HepG2 (cell line): ENCODE measurements around the gene CABP2. TPM values are rescaled to one million over a fixed set of nuclear protein-coding genes. Genes with fewer than 3 reads are reported as not detected.

Experiments used
- ATAC-seq: fragments of 200-7000 bp; cut with Tn5 transposase; 3 replicates; pipeline ENCODE4 v1.9.1; 2020; ENCODE audit warnings: mild to moderate bottlenecking, moderate library complexity
- BruUV-seq: library from RNA; stranded (reverse); fragments of 400-500 nt; replicated peaks from 2 replicates; lab custom pipeline; 2021; lab: Mats Ljungman, UMichigan
- CTCF ChIA-PET: fragments of 300-600 bp; formaldehyde crosslinking; extraction: SDS; loops from one replicate; lab custom pipeline; 2021; ENCODE audit warnings: low total read pairs, inconsistent platforms, low intra/inter-chr PET ratio; lab: Yijun Ruan, JAX
- POLR2A ChIA-PET: fragments of 350-600 bp; sonication (Branson Sonifier 250); formaldehyde crosslinking; loops from one replicate; lab custom pipeline; 2020; ENCODE audit warnings: antibody characterized with exemption, inconsistent platforms; lab: Yijun Ruan, JAX
- DNase-seq: peaks from one replicate; pipeline ENCODE4 v3.0.0-alpha.2; 2015; ENCODE audit warnings: low spot score
- FAIRE-seq: peaks from 3 replicates; lab custom pipeline; 2011; peaks lifted over from hg19 to GRCh38; lab: Jason Lieb, UNC
- H2AFZ ChIP-seq: one replicate; pipeline ENCODE4 v1.6.1; 2011; ENCODE audit warnings: low read length, inconsistent platforms
- H3K27ac ChIP-seq: fragments of 300-600 bp; 3 replicates; pipeline ENCODE4 v1.8.0; 2011; ENCODE audit warnings: mixed run types, mild to moderate bottlenecking, mixed read lengths, low read length, inconsistent platforms; ENCODE audit not compliant: insufficient read depth; ENCODE audit errors: extremely low read length
- H3K27me3 ChIP-seq, 2 experiments: fragments of 200-600 bp in 1 of 2; 2 replicates in 1 of 2; 3 replicates in 1 of 2; pipeline versions ENCODE4 v1.6.0 to v1.8.0; 2011; ENCODE audit warnings: low read length in 2 of 2, mild to moderate bottlenecking in 2 of 2, moderate library complexity in 2 of 2, inconsistent platforms in 1 of 2; ENCODE audit not compliant: insufficient read depth in 2 of 2, control insufficient read depth in 1 of 2
- H3K36me3 ChIP-seq, 2 experiments: fragments of 200-600 bp in 1 of 2; replicated peaks in 1 of 2; 2 replicates in 1 of 2; 3 replicates in 1 of 2; pipeline versions ENCODE4 v1.5.1 to v1.8.0; 2011; ENCODE audit warnings: low read length in 2 of 2, inconsistent platforms in 1 of 2; ENCODE audit not compliant: insufficient read depth in 2 of 2, control insufficient read depth in 1 of 2
- H3K4me1 ChIP-seq: 2 replicates; pipeline ENCODE4 v1.5.1; 2012; ENCODE audit warnings: low read length, inconsistent platforms; ENCODE audit not compliant: insufficient read depth
- H3K4me2 ChIP-seq: 2 replicates; pipeline ENCODE4 v1.6.0; 2011; ENCODE audit warnings: low read depth, low read length, inconsistent platforms
- H3K4me3 ChIP-seq, 3 experiments: fragments of 200-600 bp in 1 of 3; sonication (generic), shearing (Covaris generic) in 1 of 3; replicated peaks in 1 of 3; 2 replicates each; pipeline ENCODE4 v1.5.1; 2011 to 2016; ENCODE audit warnings: low read length in 3 of 3, inconsistent platforms in 2 of 3, low read depth in 2 of 3, mild to moderate bottlenecking in 2 of 3, control low read depth in 1 of 3, mixed read lengths in 1 of 3; ENCODE audit not compliant: insufficient read depth in 1 of 3
- H3K79me2 ChIP-seq: one replicate; pipeline ENCODE4 v1.6.1; 2011; ENCODE audit warnings: low read length, inconsistent platforms; ENCODE audit not compliant: insufficient read depth
- H3K9ac ChIP-seq: 2 replicates; pipeline ENCODE4 v1.6.0; 2011; ENCODE audit warnings: mild to moderate bottlenecking, low read depth, low read length, inconsistent platforms; ENCODE audit not compliant: insufficient read depth
- H3K9me3 ChIP-seq: 2 replicates; pipeline ENCODE4 v1.5.1; 2012; ENCODE audit warnings: mild to moderate bottlenecking, low read length
- H4K20me1 ChIP-seq: 2 replicates; pipeline ENCODE4 v1.6.0; 2011; ENCODE audit warnings: inconsistent platforms, mild to moderate bottlenecking, low read length, moderate library complexity; ENCODE audit not compliant: insufficient read depth
- CAMTA2 ChIP-seq: sonication (generic); formaldehyde crosslinking; IDR thresholded peaks from 2 replicates; pipeline ENCODE4 v1.4.0; 2020; ENCODE audit warnings: mild to moderate bottlenecking, missing genetic modification reagents, borderline replicate concordance
- CBX2 ChIP-seq, 2 experiments: fragments of 200-600 bp in 1 of 2; sonication (generic); formaldehyde crosslinking in 1 of 2; IDR thresholded peaks; 2 replicates each; pipeline versions ENCODE4 v1.7.0 to v1.8.1; 2018 to 2022; ENCODE audit warnings: low read depth in 2 of 2, low read length in 1 of 2, mild to moderate bottlenecking in 1 of 2, missing genetic modification reagents in 1 of 2
- CC2D1A ChIP-seq: sonication (generic); formaldehyde crosslinking; IDR thresholded peaks from 2 replicates; pipeline ENCODE4 v1.8.1; 2023; ENCODE audit warnings: mild to moderate bottlenecking, missing genetic modification reagents
- ELF3 ChIP-seq: IDR thresholded peaks from 2 replicates; pipeline ENCODE4 v1.6.1; 2016; ENCODE audit warnings: missing genetic modification reagents, missing compliant biosample characterization
- NBN ChIP-seq: fragments of 450-650 bp; conservative IDR thresholded peaks from 2 replicates; pipeline ENCODE4 v1.6.1; 2017
- SMAD1 ChIP-seq: sonication (generic); formaldehyde crosslinking; IDR thresholded peaks from 2 replicates; pipeline ENCODE4 v1.4.0; 2020; ENCODE audit warnings: missing genetic modification reagents, low read depth, mild to moderate bottlenecking, borderline replicate concordance
- STAG1 ChIP-seq: sonication (generic); formaldehyde crosslinking; IDR thresholded peaks from 2 replicates; pipeline ENCODE4 v1.4.0; 2020; ENCODE audit warnings: missing genetic modification reagents
- ZFP36 ChIP-seq: fragments of 150-350 bp; IDR thresholded peaks from 2 replicates; pipeline ENCODE4 v1.6.1; 2018; ENCODE audit warnings: borderline replicate concordance, low read length, low read depth; ENCODE audit not compliant: partially characterized antibody
- ZNF263 ChIP-seq: sonication (generic); formaldehyde crosslinking; IDR thresholded peaks from 2 replicates; pipeline ENCODE4 v1.4.0; 2020; ENCODE audit warnings: missing genetic modification reagents
- ZNF761 ChIP-seq: sonication (generic); formaldehyde crosslinking; conservative IDR thresholded peaks from 2 replicates; pipeline ENCODE4 v1.4.0; 2020; ENCODE audit warnings: mild to moderate bottlenecking, missing genetic modification reagents
- WGBS: methylation state at CpG from one replicate; pipeline ENCODE4 v1.1.6; 2017; ENCODE audit warnings: low lambda C conversion rate; 5-methylcytosine and 5-hydroxymethylcytosine counted together
- in situ Hi-C: cut with HindIII; loops from 2 replicates; pipeline ENCODE4 v1.10.0; 2017; ENCODE audit warnings: low pct_unique_long_range_greater_than_20kb; ENCODE audit not compliant: extremely low pct_ligation_motif_present
- intact Hi-C: fragments of 100-400 bp; cut with micrococcal nuclease; formaldehyde crosslinking; loops from one replicate; pipeline ENCODE4 v1.10.0; 2022; ENCODE audit not compliant: unreplicated experiment
- polyA plus RNA-seq, 8 experiments: library from polyadenylated mRNA; depleted of rRNA in 3 of 8; stranded (reverse) in 7 of 8; unstranded in 1 of 8; fragments of >200 nt; fragmentation: Illumina TruSeq in 4 of 8; extraction: Trizol in 4 of 8; gene quantifications; 2 replicates each; pipeline versions ENCODE4 v1.2.1 to v1.2.3, GENCODE V29; 2011 to 2016; ENCODE audit warnings: low read depth in 4 of 8, missing spikeins in 1 of 8, mixed read lengths in 1 of 8; ENCODE audit not compliant: insufficient read depth in 1 of 8
- total RNA-seq, 5 experiments: library from RNA; depleted of rRNA; stranded (reverse); fragments of >200 nt; fragmentation: Illumina TruSeq; extraction: Trizol; gene quantifications; 2 replicates each; pipeline ENCODE4 v1.2.3, GENCODE V29; 2016; ENCODE audit warnings: low read depth in 1 of 5
- TF ChIP-seq, protein P1 (sequence below): sonication (generic); formaldehyde crosslinking; IDR thresholded peaks from 2 replicates; pipeline ENCODE4 v1.4.0; 2020; ENCODE audit warnings: missing genetic modification reagents, borderline replicate concordance
- TF ChIP-seq, protein P2 (sequence below): fragments of 450-650 bp; IDR thresholded peaks from 2 replicates; pipeline ENCODE4 v1.6.1; 2016
- TF ChIP-seq, protein P3 (sequence below), 2 experiments: IDR thresholded peaks; 2 replicates each; pipeline ENCODE4 v1.6.1; 2011 to 2012; ENCODE audit warnings: low read length in 2 of 2, borderline replicate concordance in 1 of 2, low read depth in 1 of 2, mild to moderate bottlenecking in 1 of 2, moderate library complexity in 1 of 2

CABP2 gene
- total and polyA plus RNA-seq, 2 of the 13 experiments (the other 11 are each of a cell fraction or from before 2014, with no cell fraction given) = not detected

DNA sequence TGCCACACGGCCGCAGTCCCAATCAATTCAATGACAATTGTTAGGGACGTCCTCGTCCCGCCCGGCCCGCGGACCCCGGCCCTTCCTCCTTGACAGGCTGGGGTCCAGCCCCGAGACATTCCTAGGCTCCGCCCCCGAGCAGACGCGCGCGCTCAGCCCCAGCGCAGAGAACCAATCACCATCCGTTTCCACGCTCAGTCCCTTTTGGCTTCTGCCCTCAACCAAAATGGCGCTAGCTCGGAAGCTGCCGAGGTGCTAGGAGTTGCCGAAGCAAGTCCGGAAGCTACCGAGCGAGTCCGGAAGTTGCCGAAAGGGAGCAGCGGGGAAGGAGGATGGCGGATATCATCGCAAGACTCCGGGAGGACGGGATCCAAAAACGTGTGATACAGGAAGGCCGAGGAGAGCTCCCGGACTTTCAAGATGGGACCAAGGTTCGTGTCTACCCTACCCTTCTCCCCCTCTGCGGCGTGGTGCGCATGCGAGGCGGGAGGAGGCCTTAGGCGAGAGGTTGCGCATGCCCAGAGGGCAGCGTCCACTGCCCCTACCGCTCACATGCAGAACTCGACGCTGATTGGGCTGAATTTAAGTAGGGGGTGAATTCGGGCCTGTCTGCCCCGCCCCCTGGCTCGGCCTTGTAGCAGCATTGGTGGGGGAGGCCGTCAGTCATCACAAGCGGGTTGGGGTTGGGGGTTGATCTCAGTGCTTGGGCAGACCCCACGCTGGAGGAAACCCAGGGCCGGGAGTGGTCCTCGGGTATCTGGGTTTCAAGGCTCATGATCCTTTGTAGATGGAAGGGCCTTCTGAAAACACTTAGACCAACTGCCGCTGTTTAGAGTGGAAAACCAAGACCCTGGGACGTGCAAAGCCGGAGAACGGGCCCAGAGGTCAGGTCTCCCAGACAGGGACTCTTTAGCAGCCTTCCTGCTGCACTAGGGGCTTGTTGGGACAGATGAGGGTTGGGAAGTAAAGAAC, 40.1 kb downstream of the CABP2 start, which contains the start of gene AIP:
TSS of gene AIP (plus strand) at position 200 of the 972 bp plus-strand sequence. CDS start at position 333, 133 bp downstream.
- intact Hi-C loops (no loop called here), in situ Hi-C loops (no loop called here)
- Histone ChIP-seq H3K4me2 (peak within 1 kb of the TSS; percentile 68), H3K27ac (peak within 1 kb of the TSS; percentile 66), H2AFZ (peak within 1 kb of the TSS; percentile 83), H3K36me3 (peaks cover 2 to 11% of the 10 kb centered on the region in 2 experiments; a peak in 3 of 5 replicates), H3K9ac (peak within 1 kb of the TSS; percentile 72), H4K20me1 (no peaks in the 10 kb centered on the region), H3K79me2 (no peaks in the 10 kb centered on the region), H3K27me3 (no peaks in the 10 kb centered on the region), H3K4me1 (peaks cover 34% of the 10 kb centered on the region), H3K4me3 (peak within 1 kb of the TSS; percentile 59 to 75 (median 59)), H3K9me3 (no peaks in the 10 kb centered on the region)
- CTCF ChIA-PET = interaction anchor here (1.1 kb wide), 1 partner anchor 81 kb away, joined by 3 read pairs; the partner anchor contains the start of gene PPP1CA
- peak; percentile 97 for ATAC-seq
- POLR2A ChIA-PET = interaction anchor here (0.6 to 1.0 kb wide), 13 partner anchors 8 to 322 kb away, joined by 3 to 14 read pairs (median 4); partner anchors contain the start of genes NUDT8, PITPNM1, POLD4 and PPP1CA
- TSS peak; percentile 84 for BruUV-seq
- WGBS = 9% methylated on average over 42 of the region's 60 CpGs
- DNase-seq = peak; percentile 95
- FAIRE-seq = peak; percentile 98
- peak; percentile 21 for TF ChIP-seq STAG1 (CRISPR knock-in tag)
- TF ChIP-seq, protein P1, sequence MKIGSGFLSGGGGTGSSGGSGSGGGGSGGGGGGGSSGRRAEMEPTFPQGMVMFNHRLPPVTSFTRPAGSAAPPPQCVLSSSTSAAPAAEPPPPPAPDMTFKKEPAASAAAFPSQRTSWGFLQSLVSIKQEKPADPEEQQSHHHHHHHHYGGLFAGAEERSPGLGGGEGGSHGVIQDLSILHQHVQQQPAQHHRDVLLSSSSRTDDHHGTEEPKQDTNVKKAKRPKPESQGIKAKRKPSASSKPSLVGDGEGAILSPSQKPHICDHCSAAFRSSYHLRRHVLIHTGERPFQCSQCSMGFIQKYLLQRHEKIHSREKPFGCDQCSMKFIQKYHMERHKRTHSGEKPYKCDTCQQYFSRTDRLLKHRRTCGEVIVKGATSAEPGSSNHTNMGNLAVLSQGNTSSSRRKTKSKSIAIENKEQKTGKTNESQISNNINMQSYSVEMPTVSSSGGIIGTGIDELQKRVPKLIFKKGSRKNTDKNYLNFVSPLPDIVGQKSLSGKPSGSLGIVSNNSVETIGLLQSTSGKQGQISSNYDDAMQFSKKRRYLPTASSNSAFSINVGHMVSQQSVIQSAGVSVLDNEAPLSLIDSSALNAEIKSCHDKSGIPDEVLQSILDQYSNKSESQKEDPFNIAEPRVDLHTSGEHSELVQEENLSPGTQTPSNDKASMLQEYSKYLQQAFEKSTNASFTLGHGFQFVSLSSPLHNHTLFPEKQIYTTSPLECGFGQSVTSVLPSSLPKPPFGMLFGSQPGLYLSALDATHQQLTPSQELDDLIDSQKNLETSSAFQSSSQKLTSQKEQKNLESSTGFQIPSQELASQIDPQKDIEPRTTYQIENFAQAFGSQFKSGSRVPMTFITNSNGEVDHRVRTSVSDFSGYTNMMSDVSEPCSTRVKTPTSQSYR (CRISPR knock-in tag) = peak; percentile 64; the same call in 1 of the 2 replicates
- no peak for TF ChIP-seq CBX2 (IDR thresholded peaks at IDR 0.05; ENCODE audit: low read depth, low read length)
- no peak for TF ChIP-seq CBX2 (CRISPR knock-in tag; IDR thresholded peaks at IDR 0.05; ENCODE audit: low read depth)
- peak; percentile 57; the same call in 1 of the 2 replicates for TF ChIP-seq ELF3
- TF ChIP-seq ZNF263 (CRISPR knock-in tag) = peak; percentile 71
- TF ChIP-seq SMAD1 (CRISPR knock-in tag) = no peak
- TF ChIP-seq CC2D1A (CRISPR knock-in tag) = no peak
- peak; percentile 75; the same call in 1 of the 2 replicates for TF ChIP-seq CAMTA2 (CRISPR knock-in tag)
- no peak for TF ChIP-seq NBN
- peak; percentile 95 for TF ChIP-seq ZNF761 (CRISPR knock-in tag)
- TF ChIP-seq, protein P2, sequence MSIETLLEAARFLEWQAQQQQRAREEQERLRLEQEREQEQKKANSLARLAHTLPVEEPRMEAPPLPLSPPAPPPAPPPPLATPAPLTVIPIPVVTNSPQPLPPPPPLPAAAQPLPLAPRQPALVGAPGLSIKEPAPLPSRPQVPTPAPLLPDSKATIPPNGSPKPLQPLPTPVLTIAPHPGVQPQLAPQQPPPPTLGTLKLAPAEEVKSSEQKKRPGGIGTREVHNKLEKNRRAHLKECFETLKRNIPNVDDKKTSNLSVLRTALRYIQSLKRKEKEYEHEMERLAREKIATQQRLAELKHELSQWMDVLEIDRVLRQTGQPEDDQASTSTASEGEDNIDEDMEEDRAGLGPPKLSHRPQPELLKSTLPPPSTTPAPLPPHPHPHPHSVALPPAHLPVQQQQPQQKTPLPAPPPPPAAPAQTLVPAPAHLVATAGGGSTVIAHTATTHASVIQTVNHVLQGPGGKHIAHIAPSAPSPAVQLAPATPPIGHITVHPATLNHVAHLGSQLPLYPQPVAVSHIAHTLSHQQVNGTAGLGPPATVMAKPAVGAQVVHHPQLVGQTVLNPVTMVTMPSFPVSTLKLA = peak; percentile 10; the same call in 1 of the 2 replicates
- TF ChIP-seq, protein P3, sequence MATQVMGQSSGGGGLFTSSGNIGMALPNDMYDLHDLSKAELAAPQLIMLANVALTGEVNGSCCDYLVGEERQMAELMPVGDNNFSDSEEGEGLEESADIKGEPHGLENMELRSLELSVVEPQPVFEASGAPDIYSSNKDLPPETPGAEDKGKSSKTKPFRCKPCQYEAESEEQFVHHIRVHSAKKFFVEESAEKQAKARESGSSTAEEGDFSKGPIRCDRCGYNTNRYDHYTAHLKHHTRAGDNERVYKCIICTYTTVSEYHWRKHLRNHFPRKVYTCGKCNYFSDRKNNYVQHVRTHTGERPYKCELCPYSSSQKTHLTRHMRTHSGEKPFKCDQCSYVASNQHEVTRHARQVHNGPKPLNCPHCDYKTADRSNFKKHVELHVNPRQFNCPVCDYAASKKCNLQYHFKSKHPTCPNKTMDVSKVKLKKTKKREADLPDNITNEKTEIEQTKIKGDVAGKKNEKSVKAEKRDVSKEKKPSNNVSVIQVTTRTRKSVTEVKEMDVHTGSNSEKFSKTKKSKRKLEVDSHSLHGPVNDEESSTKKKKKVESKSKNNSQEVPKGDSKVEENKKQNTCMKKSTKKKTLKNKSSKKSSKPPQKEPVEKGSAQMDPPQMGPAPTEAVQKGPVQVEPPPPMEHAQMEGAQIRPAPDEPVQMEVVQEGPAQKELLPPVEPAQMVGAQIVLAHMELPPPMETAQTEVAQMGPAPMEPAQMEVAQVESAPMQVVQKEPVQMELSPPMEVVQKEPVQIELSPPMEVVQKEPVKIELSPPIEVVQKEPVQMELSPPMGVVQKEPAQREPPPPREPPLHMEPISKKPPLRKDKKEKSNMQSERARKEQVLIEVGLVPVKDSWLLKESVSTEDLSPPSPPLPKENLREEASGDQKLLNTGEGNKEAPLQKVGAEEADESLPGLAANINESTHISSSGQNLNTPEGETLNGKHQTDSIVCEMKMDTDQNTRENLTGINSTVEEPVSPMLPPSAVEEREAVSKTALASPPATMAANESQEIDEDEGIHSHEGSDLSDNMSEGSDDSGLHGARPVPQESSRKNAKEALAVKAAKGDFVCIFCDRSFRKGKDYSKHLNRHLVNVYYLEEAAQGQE (IDR thresholded peaks at IDR 0.05; ENCODE audit: borderline replicate concordance in 1 of 2, low read depth in 1 of 2, low read length in 2 of 2) = no peak
- TF ChIP-seq ZFP36 = no peak
